GM20000 (cell line): Measurements from ENCODE around the gene MAST2.
A peak's percentile ranks its signal among the peaks of the same experiment; 100 is the strongest.
"Not testable (repeated sequence)": the region's sequence is repeated elsewhere in the genome, so short reads cannot be mapped to it uniquely, and the experiment has no call there.

Source experiments
- DNase-seq: peaks from one replicate; pipeline ENCODE4 v3.0.0; 2012; ENCODE audit warnings: low spot score
- CTCF ChIP-seq: IDR thresholded peaks from 2 replicates; pipeline ENCODE4 v1.5.1; 2012; ENCODE audit warnings: mild to moderate bottlenecking, control low read depth; ENCODE audit errors: extremely low read depth, missing control alignments

Gene MAST2

GRCh38 chr1:45922813-45923212 lies 119.4 kb downstream of the MAST2 start:
- DNase-seq, result no peak
- TF ChIP-seq CTCF, result no peak

- no peak for DNase-seq
- TF ChIP-seq CTCF, result no peak
Measured at GRCh38 chr1:45923343-45923742, 119.9 kb downstream of the MAST2 start.

- no peak for TF ChIP-seq CTCF
- no peak for DNase-seq
Measured at GRCh38 chr1:45924736-45925135, 121.3 kb downstream of the MAST2 start.

GRCh38 chr1:45925728-45926287 lies 122.4 kb downstream of the MAST2 start:
- no peak for TF ChIP-seq CTCF
- peak; percentile 20 for DNase-seq

GRCh38 chr1:45926330-45926729 lies 122.9 kb downstream of the MAST2 start:
- TF ChIP-seq CTCF, result no peak
- no peak for DNase-seq

- DNase-seq, result not testable (repeated sequence)
Measured at GRCh38 chr1:45927231-45927915, 124.0 kb downstream of the MAST2 start.

- TF ChIP-seq CTCF, result no peak
- no peak for DNase-seq
Measured at GRCh38 chr1:45928486-45929205, 125.2 kb downstream of the MAST2 start.
